Activated CD4-positive, alpha-beta memory T cell treated with anti-CD3 and anti-CD28 coated beads, Interleukin-2, amount 10 ng/mL, durations not matched to agents 7 days and 5 days (primary cell): ENCODE measurements around the gene C7orf25. TPM values are rescaled to one million over a fixed set of nuclear protein-coding genes. Genes with fewer than 3 reads are reported as not detected.
A peak's percentile ranks its signal among the peaks of the same experiment; 100 is the strongest.
"Not testable (repeated sequence)": the region's sequence is repeated elsewhere in the genome, so short reads cannot be mapped to it uniquely, and the experiment has no call there.

ENCODE experiments used
- CTCF ChIA-PET: fragments of 350-600 bp; sonication (Branson Sonifier 250); formaldehyde crosslinking; loops from one replicate; lab custom pipeline; 2021; ENCODE audit warnings: antibody characterized with exemption, inconsistent platforms; lab: Charles Lee
- POLR2A ChIA-PET: fragments of 350-600 bp; sonication (Branson Sonifier 250); formaldehyde crosslinking; loops from one replicate; lab custom pipeline; 2021; ENCODE audit warnings: antibody characterized with exemption; lab: Charles Lee
- DNase-seq: peaks from one replicate; pipeline ENCODE4 v3.0.0-alpha.2; 2020
- H3K27ac Mint-ChIP-seq: one replicate; pipeline ENCODE4 v1.8.0; 2021; ENCODE audit warnings: mild to moderate bottlenecking, mixed read lengths
- H3K27me3 Mint-ChIP-seq: one replicate; pipeline ENCODE4 v1.8.0; 2021; ENCODE audit warnings: mixed read lengths
- H3K36me3 Mint-ChIP-seq: one replicate; pipeline ENCODE4 v1.8.0; 2021; ENCODE audit warnings: low read depth, mixed read lengths
- H3K4me1 Mint-ChIP-seq: one replicate; pipeline ENCODE4 v1.8.0; 2021; ENCODE audit warnings: mixed read lengths
- H3K4me3 Mint-ChIP-seq: one replicate; pipeline ENCODE4 v1.8.0; 2021; ENCODE audit warnings: mild to moderate bottlenecking, mixed read lengths
- H3K9me3 Mint-ChIP-seq: one replicate; pipeline ENCODE4 v1.8.0; 2021; ENCODE audit warnings: mixed read lengths
- total RNA-seq, 2 experiments: library from RNA; stranded (reverse); gene quantifications; one replicate each; pipeline ENCODE4 v1.2.3, GENCODE V29; 2021

The C7orf25 gene
- total RNA-seq, 2 experiments from 2014 or later = 2.4 to 5.3 TPM

DNA sequence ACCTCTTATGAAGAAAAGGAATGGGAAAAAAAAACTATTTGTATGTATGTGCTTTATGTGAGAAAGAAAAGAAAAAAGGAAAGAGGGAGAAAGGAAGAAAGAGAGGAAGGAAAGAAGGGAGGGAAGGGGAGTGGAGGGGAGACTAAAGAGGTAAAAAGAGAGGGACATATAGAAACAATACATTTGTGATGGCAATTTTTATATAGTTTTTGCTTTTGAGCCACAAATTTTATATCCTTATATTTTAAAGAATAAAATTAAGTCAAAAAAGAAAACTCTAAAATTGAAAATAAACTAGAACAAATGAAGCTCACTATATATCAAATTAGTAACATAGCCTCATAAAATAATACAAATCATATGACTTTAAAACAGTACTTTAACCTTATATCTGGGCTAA, 11.0 kb downstream of the C7orf25 start:
- Mint-ChIP-seq H3K27ac (no peak overlapping the region), H3K4me1 (no peaks in the 10 kb centered on the region), H3K4me3 (no peak overlapping the region), H3K27me3 (peaks cover 20% of the 10 kb centered on the region), H3K9me3 (no peaks in the 10 kb centered on the region), H3K36me3 (peaks cover 3% of the 10 kb centered on the region)
- ChIA-PET CTCF (interaction anchor here (1.1 kb wide), 1 partner anchor 207 kb away, joined by 6 read pairs; no protein-coding TSS in a partner anchor), POLR2A (no interaction called here)
- DNase-seq = no peak

DNA sequence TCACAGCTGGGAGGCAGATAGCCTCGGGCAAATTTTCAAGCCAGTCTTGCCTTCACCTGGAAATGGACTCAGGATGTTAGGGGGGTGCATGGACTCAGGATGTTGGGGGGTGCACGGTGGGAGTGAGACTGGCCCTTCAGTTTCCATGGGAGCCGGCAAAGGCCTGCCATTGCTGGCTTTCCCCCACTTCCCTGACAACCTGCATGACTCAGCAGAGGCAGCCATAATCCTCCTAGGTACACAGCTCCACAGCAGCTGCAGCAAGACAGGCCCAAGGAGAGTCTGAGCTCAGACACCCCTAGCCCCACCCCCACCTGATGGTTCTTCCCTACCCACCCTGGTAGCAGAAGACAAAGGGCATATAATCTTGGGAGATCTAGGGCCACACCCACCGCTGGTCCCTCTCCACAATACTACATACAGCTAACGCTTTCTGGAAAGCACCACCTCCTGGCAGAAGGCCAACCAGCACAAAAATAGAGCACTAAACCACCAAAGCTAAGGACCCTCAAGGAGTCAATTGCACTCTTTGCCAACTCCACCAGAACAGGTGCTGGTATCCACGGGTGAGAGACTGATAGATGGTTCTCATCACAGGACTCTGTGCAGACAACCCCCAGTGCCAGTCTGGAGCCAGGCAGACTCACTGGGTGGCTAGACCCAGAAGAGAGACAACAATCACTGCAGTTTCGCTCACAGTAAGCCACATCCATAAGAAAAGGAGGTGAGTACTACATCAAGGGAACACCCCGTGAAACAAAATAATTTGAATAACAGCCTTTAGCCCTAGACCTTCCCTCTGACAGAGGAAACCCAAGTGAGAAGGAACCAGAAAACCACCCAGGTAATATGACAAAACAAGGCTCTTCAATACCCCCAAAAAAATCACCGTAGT, 18.3 kb downstream of the C7orf25 start:
- POLR2A ChIA-PET = no interaction called here
- H3K9me3 Mint-ChIP-seq = peaks cover 6% of the 10 kb centered on the region
- H3K4me3 Mint-ChIP-seq = no peak overlapping the region

DNA sequence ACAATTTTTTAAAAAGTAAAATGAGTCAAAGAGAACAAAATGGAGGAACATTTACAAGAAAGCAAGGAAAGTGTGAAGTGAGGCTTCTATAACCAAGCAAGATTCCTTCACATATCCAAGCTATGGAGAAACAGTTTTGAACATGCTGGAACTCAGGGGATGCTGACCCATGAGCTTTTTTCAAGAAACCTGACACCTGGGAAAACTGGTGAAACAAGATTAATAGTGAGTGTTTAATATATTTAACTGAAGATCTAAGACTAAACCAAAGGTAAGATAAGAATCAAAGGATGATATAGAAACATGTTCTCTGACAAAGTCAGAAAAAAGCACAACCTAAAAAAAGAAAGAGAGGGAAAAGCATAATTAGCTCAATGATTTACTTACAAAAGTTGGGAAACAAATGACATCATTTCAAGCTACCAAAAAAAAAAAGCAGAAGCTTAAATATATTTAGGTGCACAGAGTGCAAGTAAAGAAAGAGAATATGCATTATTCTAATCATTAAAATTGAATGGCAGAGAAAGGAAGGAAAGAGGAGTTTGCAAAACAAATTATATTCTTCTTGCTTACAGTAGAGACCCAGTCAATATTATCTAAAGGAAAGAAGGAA, 24.9 kb downstream of the C7orf25 start:
- peak overlapping the region; percentile 6 for H3K4me3 Mint-ChIP-seq
- CTCF ChIA-PET = interaction anchor here (1.0 to 1.5 kb wide), 2 partner anchors 9 to 11 kb away, joined by 4 read pairs; no protein-coding TSS in a partner anchor
- H3K9me3 Mint-ChIP-seq = no peaks in the 10 kb centered on the region
- no peaks in the 10 kb centered on the region for H3K36me3 Mint-ChIP-seq
- POLR2A ChIA-PET = interaction anchor here (1.0 kb wide), 1 partner anchor 12 kb away, joined by 3 read pairs; no protein-coding TSS in a partner anchor
- no peak for DNase-seq
- H3K4me1 Mint-ChIP-seq = peaks cover 18% of the 10 kb centered on the region
- peaks cover 22% of the 10 kb centered on the region for H3K27me3 Mint-ChIP-seq
- no peak overlapping the region for H3K27ac Mint-ChIP-seq

More for the DNA sequence above, 18.3 kb downstream of the C7orf25 start:
- H3K27me3 Mint-ChIP-seq = peaks cover 19% of the 10 kb centered on the region
- CTCF ChIA-PET = no interaction called here
- no peak overlapping the region for H3K27ac Mint-ChIP-seq
- peaks cover 6% of the 10 kb centered on the region for H3K36me3 Mint-ChIP-seq
- DNase-seq = no peak
- peaks cover 5% of the 10 kb centered on the region for H3K4me1 Mint-ChIP-seq

GRCh38 chr7:42886129-42886528, 25.7 kb downstream of the C7orf25 start:
- Mint-ChIP-seq H3K9me3 (no peaks in the 10 kb centered on the region), H3K27ac (no peak overlapping the region), H3K4me1 (peaks cover 18% of the 10 kb centered on the region), H3K27me3 (peaks cover 22% of the 10 kb centered on the region), H3K4me3 (no peak overlapping the region), H3K36me3 (no peaks in the 10 kb centered on the region)
- no peak for DNase-seq
- ChIA-PET CTCF (interaction anchor here (1.5 kb wide), 1 partner anchor 10 kb away, joined by 4 read pairs; no protein-coding TSS in a partner anchor), POLR2A (interaction anchor here (1.0 kb wide), 1 partner anchor 12 kb away, joined by 3 read pairs; no protein-coding TSS in a partner anchor)

DNA sequence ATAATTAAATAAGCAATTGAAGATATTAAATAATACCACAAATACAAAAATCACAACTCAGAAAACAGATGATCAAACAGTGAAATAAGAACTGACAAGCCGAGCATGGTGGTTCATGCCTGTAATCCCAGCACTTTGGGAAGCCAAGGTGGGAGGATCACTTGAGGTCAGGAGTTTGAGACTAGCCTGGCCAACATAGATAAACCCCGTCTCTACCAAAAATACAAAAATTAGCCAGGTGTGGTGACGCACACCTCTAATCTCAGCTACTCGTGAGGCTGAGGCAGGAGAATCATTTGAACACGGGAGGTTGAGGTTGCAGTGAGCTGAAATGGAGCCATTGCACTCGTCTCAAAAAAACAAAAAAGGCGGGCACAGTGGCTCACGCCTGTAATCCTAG, 26.7 kb downstream of the C7orf25 start:
- H3K4me3 Mint-ChIP-seq, POLR2A ChIA-PET, H3K27ac Mint-ChIP-seq, H3K36me3 Mint-ChIP-seq, H3K9me3 Mint-ChIP-seq, CTCF ChIA-PET, DNase-seq: not testable (repeated sequence)
- Mint-ChIP-seq H3K4me1 (peaks cover 18% of the 10 kb centered on the region), H3K27me3 (peaks cover 22% of the 10 kb centered on the region)

- ChIA-PET CTCF (no interaction called here), POLR2A (no interaction called here)
Measured at GRCh38 chr7:42883950-42884349, 27.9 kb downstream of the C7orf25 start.

GRCh38 chr7:42880392-42880791, 31.5 kb downstream of the C7orf25 start:
- no peaks in the 10 kb centered on the region for H3K4me1 Mint-ChIP-seq
- ChIA-PET CTCF (no interaction called here), POLR2A (no interaction called here)
- H3K9me3 Mint-ChIP-seq = no peaks in the 10 kb centered on the region
- H3K27ac Mint-ChIP-seq = no peak overlapping the region
- no peaks in the 10 kb centered on the region for H3K36me3 Mint-ChIP-seq
- DNase-seq = no peak
- peaks cover 3% of the 10 kb centered on the region for H3K27me3 Mint-ChIP-seq
- H3K4me3 Mint-ChIP-seq = no peak overlapping the region

More at GRCh38 chr7:42883950-42884349, 27.9 kb downstream of the C7orf25 start:
- Mint-ChIP-seq H3K27me3 (peaks cover 22% of the 10 kb centered on the region), H3K4me3 (no peak overlapping the region), H3K36me3 (no peaks in the 10 kb centered on the region), H3K9me3 (no peaks in the 10 kb centered on the region), H3K4me1 (peaks cover 15% of the 10 kb centered on the region), H3K27ac (no peak overlapping the region)
- no peak for DNase-seq

- Mint-ChIP-seq H3K4me3 (no peak overlapping the region), H3K27ac (no peak overlapping the region), H3K36me3 (no peaks in the 10 kb centered on the region), H3K4me1 (no peaks in the 10 kb centered on the region), H3K27me3 (peaks cover 3% of the 10 kb centered on the region), H3K9me3 (no peaks in the 10 kb centered on the region)
- POLR2A ChIA-PET = no interaction called here
- DNase-seq = no peak
- CTCF ChIA-PET = interaction anchor here (1.4 kb wide), 1 partner anchor 20 kb away, joined by 3 read pairs; no protein-coding TSS in a partner anchor
Measured at GRCh38 chr7:42878303-42878702, 33.6 kb downstream of the C7orf25 start.

DNA sequence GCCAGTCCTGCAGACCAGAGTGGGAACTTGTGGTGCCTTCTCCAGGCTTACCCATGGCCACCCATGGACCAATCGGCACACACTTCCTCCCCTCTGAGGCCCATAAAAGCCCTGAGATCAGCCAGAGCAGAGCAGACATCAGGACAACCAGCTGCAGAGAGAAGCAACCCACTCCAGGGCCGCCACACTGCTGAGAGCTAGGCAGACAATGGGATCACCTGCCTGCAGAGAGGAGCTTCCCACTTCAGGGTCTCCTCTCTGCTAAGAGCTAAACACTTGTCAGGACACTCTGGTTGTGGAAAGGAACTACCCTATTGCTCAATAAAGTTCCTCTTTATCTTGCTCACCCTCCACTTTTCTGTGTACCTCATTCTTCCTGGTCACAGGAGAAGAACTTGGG, 34.0 kb downstream of the C7orf25 start:
- Mint-ChIP-seq H3K4me3 (no peak overlapping the region), H3K4me1 (no peaks in the 10 kb centered on the region), H3K27ac (no peak overlapping the region), H3K9me3 (no peaks in the 10 kb centered on the region), H3K36me3 (no peaks in the 10 kb centered on the region), H3K27me3 (peaks cover 3% of the 10 kb centered on the region)
- CTCF ChIA-PET = interaction anchor here (1.0 to 2.4 kb wide), 2 partner anchors 9 to 935 kb away, joined by 4 to 7 read pairs; no protein-coding TSS in a partner anchor
- POLR2A ChIA-PET = no interaction called here
- no peak for DNase-seq

DNA sequence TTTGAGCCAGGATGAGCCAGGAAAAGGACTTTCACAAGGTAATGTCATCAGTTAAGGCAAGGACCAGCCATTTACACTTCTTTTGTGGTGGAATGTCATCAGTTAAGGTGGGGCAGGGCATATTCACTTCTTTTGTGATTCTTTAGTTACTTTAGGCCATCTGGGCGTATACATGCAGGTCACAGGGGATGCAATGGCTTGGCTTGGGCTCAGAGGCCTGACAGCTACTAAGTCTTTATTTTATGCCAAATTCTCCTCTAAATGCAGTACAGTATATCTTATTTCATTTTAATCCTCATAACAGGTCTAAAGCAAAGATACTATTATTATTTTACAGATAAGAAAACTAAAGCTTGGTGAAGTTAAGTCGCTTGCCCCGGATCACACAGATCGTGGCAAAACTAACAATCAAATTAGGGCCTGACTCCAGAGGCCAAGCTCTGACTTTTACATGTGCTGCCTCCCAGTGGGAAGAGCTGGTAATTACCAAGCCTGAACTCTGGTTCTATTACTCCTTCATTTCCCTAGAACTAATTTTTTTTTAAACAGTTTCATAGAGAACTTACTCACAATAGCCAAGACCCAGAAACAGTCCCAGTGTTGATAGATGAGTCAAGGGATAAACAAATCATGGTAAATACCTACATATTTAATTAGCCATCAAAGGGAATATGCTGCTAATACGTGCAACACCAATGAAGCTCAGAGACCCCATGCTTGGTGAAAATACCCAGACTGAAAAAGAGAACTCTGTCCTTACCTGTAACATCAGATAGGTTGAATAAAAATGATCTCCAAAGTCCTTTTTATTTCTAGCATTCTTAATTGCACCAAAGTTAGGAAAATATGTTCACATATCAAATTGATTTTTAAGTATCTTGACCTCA, 35.4 kb downstream of the C7orf25 start:
- H3K27ac Mint-ChIP-seq = no peak overlapping the region

GRCh38 chr7:42869131-42870020, 42.5 kb downstream of the C7orf25 start:
- Mint-ChIP-seq H3K4me3 (no peak overlapping the region), H3K27ac (peak overlapping the region; percentile 2), H3K4me1 (peaks cover 13% of the 10 kb centered on the region), H3K27me3 (no peaks in the 10 kb centered on the region), H3K9me3 (peaks cover 5% of the 10 kb centered on the region), H3K36me3 (no peaks in the 10 kb centered on the region)
- ChIA-PET CTCF (no interaction called here), POLR2A (no interaction called here)
- peak; percentile 32 for DNase-seq

More for the DNA sequence above, 35.4 kb downstream of the C7orf25 start:
- H3K9me3 Mint-ChIP-seq = no peaks in the 10 kb centered on the region
- ChIA-PET CTCF (interaction anchor here (0.7 to 2.4 kb wide), 7 partner anchors 10 to 936 kb away, joined by 3 to 7 read pairs (median 4); no protein-coding TSS in a partner anchor), POLR2A (no interaction called here)
- peak; percentile 48 for DNase-seq
- no peak overlapping the region for H3K4me3 Mint-ChIP-seq
- H3K27me3 Mint-ChIP-seq = peaks cover 3% of the 10 kb centered on the region
- no peaks in the 10 kb centered on the region for H3K36me3 Mint-ChIP-seq
- no peaks in the 10 kb centered on the region for H3K4me1 Mint-ChIP-seq
